ENCODE data around the gene LCN15.
"Not testable (repeated sequence)": the region's sequence is repeated elsewhere in the genome, so short reads cannot be mapped to it uniquely, and the experiment has no call there.

LCN15 gene

DNA sequence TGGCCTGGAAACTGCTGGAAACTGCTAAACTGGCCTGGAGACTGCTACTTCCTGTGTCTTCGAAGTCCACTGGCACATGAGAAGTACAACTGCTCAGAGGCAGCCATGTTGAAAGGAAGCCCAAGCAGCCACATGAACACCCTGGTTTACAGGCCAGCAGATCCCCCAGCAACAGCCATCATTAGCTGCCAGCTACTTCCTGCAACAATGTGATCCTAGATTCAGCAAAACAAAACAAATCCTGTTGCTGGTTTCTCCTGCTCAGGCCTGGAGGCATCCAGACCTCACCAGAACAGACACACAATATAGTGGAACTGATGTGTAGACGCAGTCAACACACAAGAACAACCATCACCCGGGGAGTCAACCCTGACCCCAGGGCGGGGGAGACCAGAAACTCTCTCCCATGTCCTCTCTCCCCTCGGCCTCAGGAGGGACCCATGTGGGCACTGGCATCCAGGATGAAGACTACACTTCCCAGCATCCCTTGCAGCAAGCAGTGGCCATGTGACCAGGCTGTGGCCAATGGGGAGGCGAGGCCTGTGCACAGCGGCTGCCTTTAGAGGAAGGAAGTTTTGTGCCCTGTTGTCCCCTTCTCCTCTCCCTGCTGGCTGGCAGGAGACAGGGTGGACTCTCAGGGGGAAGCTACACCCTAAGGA, 9.2 kb upstream of the LCN15 start:
- DNase-seq = peak; percentile 56

DNA sequence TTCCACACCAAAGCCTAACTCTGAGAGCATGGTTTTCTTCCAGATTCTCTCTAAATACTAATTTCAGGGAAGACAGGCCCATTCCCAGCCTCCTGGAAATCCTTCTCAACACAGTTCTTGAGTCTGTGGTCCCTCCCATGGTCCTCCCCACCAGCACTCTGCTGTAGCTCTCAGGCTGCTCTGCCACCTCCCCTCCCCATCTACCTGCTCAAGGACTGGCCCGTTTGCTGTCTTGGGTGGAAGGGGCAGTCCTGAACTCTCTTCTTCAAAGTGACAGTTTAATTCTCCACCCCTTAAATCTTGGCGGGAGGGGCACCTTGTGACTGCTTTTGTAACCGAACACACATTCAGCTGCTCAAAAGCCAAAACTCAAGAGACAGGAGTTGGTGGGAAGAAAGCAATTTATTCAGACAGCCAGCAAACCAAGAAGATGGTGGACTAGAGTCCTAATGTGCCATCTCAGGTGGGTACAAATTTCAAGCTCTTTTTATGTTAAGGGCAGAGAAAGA, 7.6 kb upstream of the LCN15 start:
- no peak for DNase-seq

GRCh38 chr9:136769710-136770191, 5.4 kb upstream of the LCN15 start:
- DNase-seq = peak; percentile 19

DNA sequence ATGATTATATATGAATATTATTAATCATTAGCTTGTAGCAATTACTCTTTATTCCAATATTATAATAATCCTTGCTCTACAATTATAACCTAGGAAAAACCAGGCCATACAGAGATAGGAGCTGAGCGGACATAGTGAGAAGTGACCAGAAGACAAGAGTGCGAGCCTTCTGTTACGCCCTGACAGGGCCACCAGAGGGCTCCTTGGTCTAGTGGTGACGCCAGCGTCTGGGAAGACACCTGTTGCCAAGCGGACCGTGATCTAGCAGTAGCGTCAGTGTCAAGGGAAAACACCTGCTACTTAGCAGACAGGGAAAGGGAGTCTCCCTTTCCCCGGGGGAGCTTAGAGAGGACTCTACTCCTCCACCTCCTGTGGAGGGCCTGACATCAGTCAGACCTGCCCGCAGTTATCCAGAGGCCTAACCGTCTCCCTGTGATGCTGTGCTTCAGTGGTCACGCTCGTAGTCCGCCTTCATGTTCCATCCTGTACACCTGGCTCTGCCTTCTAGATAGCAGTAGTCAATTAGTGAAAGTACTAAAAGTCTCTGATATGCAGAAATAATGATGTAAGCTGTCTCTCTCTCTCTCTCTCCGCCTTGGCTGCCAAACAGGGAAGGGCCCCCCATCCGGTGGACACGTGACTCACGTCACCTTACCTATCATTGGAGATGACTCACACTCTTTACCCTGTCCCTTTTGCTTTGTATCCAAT, 2.2 kb upstream of the LCN15 start:
- not testable (repeated sequence) for DNase-seq

GRCh38 chr9:136765745-136766409, 1.6 kb upstream of the LCN15 start:
- DNase-seq = not testable (repeated sequence)

GRCh38 chr9:136765041-136765440, 723 bp upstream of the LCN15 start:
- no peak for DNase-seq

GRCh38 chr9:136763649-136764035, 676 bp downstream of the LCN15 start:
- no peak for DNase-seq

DNA sequence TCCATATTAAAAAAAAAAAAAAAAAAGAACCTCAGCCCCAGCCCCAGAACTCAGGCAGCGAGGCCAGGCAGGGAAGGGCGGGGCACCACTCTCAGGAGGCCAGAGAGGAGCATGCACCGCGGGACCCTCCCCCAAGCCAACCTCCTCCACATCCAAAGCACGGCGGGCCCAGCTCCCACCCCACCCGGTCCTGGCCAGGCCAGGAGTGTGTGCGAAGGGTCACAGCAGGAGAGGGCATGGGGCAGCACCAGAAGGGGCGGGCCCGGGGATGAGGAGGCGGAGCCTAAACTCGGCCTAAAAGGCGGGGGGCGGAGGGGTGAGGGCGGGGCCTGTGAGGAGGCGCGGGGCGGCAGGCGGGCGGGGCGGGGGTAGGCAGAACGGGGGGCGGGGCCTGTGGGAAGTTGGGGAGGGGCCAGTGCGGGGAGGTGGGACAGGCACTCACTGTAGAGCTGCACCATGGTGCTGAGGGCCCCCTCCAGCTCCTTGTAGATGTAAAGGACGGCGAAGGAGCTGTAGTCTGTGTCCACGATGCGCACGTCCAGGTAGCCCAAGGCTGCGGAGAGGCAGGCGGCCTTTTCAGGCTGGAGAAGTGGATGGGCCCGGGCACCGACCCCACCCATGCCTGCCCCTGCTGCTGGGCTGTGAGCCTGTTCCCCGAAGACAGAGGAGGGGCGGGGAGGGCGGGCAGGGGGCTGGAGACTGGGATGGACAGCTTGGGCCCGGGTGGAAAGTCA, 1.2 kb downstream of the LCN15 start:
- DNase-seq = no peak

- no peak for DNase-seq
Observed at GRCh38 chr9:136762221-136762691, 2.1 kb downstream of the LCN15 start.

GRCh38 chr9:136761545-136761981, 2.8 kb downstream of the LCN15 start:
- no peak for DNase-seq

- DNase-seq = peak; percentile 20
Observed at GRCh38 chr9:136760834-136761544, 3.3 kb downstream of the LCN15 start.

DNA sequence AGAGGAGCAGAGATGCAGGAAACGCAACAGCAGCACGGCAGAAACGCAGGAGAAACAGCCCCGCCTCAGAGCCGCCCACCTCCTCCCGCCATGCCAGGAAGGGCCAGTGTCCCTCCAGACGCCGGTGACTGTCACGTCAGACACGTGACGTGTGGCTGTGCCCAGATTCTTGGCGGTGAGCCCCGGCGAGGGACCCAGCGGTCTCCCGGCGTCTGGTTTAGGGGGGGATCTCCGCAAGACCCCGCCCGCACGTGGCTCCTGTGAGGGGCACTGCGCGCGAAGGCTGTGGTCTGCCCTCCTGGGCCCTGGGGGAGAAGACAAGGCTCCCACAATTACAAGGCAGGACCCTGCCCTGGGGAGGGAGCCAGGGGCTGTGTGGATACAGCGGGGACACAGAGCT, 3.9 kb downstream of the LCN15 start:
- no peak for DNase-seq

DNA sequence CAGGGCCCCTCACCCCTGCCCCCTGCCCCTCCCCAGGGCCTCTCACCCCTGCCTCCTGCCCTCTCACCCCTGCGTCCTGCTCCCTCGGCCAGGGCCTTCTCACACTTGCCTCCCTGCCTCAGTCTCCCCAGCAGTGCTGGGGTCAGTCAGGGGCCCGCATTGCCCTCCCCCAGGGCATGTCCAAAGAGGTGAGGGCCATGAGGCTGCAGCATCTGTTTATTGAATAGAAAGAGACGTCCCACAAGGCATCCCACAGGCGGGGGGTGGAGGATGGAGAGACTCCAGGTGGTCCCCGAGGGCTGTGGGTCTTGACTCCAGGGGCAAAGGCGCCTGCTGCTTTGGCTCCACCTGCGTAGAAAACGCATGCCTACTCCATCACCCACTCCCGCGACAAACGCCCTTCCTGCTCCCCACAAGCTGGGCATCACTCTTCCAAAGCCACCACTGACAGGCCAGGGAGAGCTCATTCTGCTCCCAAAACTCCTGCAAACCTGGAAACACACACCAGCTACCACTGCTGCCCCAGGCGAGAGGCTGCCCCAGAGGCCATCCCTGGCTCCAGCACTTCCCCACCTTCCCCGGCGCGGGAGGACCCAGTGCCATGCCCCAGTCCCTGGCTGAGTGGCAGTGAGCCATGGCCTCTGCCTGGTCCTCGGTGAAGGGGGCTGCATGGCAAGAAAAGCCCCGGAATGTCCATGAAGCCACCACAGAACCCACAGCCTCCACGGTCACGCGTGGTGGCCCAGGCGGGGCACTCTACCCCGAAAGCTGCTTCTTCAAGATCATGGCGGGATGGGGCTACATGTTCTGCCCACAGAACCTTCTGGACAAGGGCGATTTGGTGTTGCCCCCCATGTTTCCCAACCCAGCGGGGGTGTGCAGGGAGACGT, 4.6 kb downstream of the LCN15 start:
- DNase-seq = no peak

- DNase-seq = no peak
Observed at GRCh38 chr9:136759001-136759400, 5.3 kb downstream of the LCN15 start.

GRCh38 chr9:136757751-136758140, 6.6 kb downstream of the LCN15 start:
- no peak for DNase-seq

DNA sequence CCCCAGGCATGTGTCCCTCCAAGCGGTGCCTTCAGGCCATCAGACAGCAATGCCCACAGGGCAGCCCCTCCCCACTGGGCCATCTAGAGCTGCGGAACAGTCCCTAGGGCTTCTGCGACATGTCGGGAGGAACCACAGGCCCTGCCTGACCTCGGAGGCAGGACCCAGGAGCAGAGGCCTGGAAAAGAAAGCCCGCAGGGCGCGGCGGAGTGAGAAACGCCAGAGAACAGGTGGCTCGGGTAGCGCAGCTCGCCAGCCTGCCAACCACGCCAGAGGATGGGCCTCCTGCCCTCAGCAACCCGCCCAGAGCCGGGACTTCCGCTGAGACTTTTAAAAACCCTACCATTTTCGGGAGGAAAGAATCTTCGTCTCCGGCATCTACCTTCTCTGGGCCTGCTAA, 7.0 kb downstream of the LCN15 start:
- no peak for DNase-seq

DNA sequence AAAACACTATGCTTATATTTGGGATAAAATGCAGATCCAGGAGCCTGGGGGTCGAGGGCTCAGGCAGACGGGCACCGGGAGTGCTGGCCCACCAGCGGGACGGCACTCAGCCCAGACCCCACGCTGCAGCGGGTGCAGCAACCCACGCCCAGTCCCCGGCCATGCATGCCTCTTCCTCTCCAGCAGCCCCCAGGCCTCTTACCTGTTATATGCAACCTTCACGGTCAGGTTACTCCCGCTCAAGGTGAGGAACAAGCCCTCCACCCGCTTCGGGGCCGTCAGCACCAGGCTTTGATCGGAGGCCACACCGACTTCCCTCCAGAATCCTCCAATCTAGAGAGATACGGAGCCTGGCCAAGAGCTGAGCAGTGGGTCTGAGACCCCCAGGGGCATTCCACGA, 7.5 kb downstream of the LCN15 start:
- no peak for DNase-seq

GRCh38 chr9:136756134-136756438, 8.2 kb downstream of the LCN15 start:
- no peak for DNase-seq

- not testable (repeated sequence) for DNase-seq
Observed at GRCh38 chr9:136755302-136756133, 8.8 kb downstream of the LCN15 start.

DNA sequence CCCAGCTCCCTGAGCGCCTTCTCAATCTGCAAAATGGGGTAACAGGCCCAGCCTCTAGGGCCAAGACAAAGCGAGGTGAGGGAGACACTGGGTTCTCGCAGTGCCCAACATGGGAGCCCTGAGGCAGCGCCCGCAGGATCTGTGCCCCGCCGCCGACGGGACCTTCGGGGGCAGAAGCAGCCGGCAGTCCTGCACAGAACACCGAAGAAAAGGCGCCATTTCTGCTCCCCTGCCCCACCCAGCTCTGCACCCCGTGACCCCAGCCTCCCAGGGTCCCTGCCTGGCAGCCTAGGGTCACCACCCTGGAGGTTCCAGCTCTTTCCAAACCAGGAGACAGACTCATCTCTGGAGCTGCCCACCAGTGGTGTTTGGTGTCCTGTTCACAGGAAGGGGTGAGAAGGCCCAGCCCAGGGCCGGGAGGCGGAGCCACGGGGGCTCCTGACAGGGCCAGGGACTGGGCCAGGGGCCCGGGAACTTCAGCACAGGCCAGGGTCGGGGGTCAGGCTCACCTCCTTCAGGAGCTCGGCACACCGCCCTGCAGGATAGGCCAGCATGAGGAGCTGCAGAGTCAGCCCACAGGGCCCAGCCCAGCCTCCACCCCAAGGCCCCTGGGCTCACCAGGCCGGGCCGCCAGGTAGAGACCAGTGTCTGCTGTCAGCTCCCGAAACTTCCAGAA, 9.6 kb downstream of the LCN15 start:
- no peak for DNase-seq
